Liver (tissue), 3 donors: Measurements from ENCODE around the gene GLOD5.

Experiments used
- CTCF ChIP-seq: fragments of 150-350 bp; IDR thresholded peaks from 2 replicates; pipeline ENCODE4 v1.5.1; 2017; ENCODE audit warnings: improper control_type of control experiment, low read depth, low read length; ENCODE audit not compliant: missing input control
- GABPA ChIP-seq, 2 donors: IDR thresholded peaks in 1 of 2; conservative IDR thresholded peaks in 1 of 2; 2 replicates each; pipeline ENCODE4 v1.6.1; 2016; ENCODE audit warnings: antibody characterized with exemption in 2 of 2, mild to moderate bottlenecking in 1 of 2, moderate library complexity in 1 of 2
- HNF4A ChIP-seq, 2 donors: conservative IDR thresholded peaks; 2 replicates each; pipeline ENCODE4 v1.6.1; 2016; ENCODE audit warnings: antibody characterized with exemption in 2 of 2, mild to moderate bottlenecking in 2 of 2
- JUND ChIP-seq, 2 donors: IDR thresholded peaks; 2 replicates each; pipeline ENCODE4 v1.6.1; 2016; ENCODE audit warnings: antibody characterized with exemption in 2 of 2
- MAX ChIP-seq: IDR thresholded peaks from 2 replicates; pipeline ENCODE4 v1.6.1; 2016; ENCODE audit warnings: antibody characterized with exemption
- RAD21 ChIP-seq, 2 donors: IDR thresholded peaks; 2 replicates each; pipeline ENCODE4 v1.6.1; 2016; ENCODE audit warnings: antibody characterized with exemption in 2 of 2, mild to moderate bottlenecking in 2 of 2
- REST ChIP-seq: IDR thresholded peaks from 2 replicates; pipeline ENCODE4 v1.6.1; 2016; ENCODE audit warnings: antibody characterized with exemption, mild to moderate bottlenecking
- TAF1 ChIP-seq: conservative IDR thresholded peaks from 2 replicates; pipeline ENCODE4 v1.6.1; 2016; ENCODE audit warnings: antibody characterized with exemption, mild to moderate bottlenecking
- YY1 ChIP-seq: IDR thresholded peaks from 2 replicates; pipeline ENCODE4 v1.6.1; 2016; ENCODE audit warnings: antibody characterized with exemption, mild to moderate bottlenecking
- donor health status: healthy.
- donor health status: healthy.

GRCh38 chrX:48782795-48783194, 21.2 kb downstream of the GLOD5 start:
- TF ChIP-seq CTCF = no peak
- no peak for TF ChIP-seq TAF1
- TF ChIP-seq GABPA (IDR thresholded peaks at IDR 0.05 in 1 of 2, conservative IDR thresholded peaks at IDR 0.05 in 1 of 2) = no peak
- TF ChIP-seq YY1 = no peak
- TF ChIP-seq JUND (IDR thresholded peaks at IDR 0.05) = no peak
- TF ChIP-seq HNF4A (conservative IDR thresholded peaks at IDR 0.05) = no peak
- no peak for TF ChIP-seq RAD21 (IDR thresholded peaks at IDR 0.05)
- no peak for TF ChIP-seq MAX
- TF ChIP-seq REST = no peak
